ENCODE results near the gene PARD3B.

DNA sequence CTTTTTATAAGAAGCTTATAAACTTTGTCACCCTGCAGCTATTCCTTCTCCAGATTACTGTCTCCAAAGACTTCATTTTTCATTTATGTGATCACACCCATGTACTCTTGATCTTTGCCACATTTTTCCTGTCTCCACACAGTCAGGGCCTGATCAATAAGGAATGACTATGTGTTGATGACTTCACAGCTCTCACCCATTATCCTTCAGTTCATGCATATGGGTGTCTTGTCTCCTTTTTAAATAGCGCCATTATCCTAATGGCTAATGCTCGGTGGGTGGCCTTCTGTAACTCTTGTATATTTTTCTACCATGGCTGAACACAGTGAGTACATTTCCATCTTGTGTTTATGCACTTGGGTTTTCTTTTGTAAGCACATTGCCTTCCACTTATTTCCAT lies 801.4 kb downstream of the PARD3B start:
- no peak for TF ChIP-seq POLR2A (IDR thresholded peaks at IDR 0.05)
- TF ChIP-seq, protein P1, sequence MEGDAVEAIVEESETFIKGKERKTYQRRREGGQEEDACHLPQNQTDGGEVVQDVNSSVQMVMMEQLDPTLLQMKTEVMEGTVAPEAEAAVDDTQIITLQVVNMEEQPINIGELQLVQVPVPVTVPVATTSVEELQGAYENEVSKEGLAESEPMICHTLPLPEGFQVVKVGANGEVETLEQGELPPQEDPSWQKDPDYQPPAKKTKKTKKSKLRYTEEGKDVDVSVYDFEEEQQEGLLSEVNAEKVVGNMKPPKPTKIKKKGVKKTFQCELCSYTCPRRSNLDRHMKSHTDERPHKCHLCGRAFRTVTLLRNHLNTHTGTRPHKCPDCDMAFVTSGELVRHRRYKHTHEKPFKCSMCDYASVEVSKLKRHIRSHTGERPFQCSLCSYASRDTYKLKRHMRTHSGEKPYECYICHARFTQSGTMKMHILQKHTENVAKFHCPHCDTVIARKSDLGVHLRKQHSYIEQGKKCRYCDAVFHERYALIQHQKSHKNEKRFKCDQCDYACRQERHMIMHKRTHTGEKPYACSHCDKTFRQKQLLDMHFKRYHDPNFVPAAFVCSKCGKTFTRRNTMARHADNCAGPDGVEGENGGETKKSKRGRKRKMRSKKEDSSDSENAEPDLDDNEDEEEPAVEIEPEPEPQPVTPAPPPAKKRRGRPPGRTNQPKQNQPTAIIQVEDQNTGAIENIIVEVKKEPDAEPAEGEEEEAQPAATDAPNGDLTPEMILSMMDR (IDR thresholded peaks at IDR 0.05), result no peak
- TF ChIP-seq POLR2AphosphoS5 (IDR thresholded peaks at IDR 0.05; ENCODE audit: insufficient read depth in 1 of 2, low read depth in 1 of 2), result no peak
